ENCODE data around the gene ATP6V0E1.
A peak's percentile ranks its signal among the peaks of the same experiment; 100 is the strongest.
"Not testable (repeated sequence)": the region's sequence is repeated elsewhere in the genome, so short reads cannot be mapped to it uniquely, and the experiment has no call there.

ATP6V0E1 gene

GRCh38 chr5:173001229-173001841 is 17.8 kb downstream of the ATP6V0E1 start:
- DNase-seq (ENCODE audit: low spot score) = no peak
- no peak for FAIRE-seq

- no peak for FAIRE-seq
Observed at GRCh38 chr5:173003360-173003759, 19.8 kb downstream of the ATP6V0E1 start.

GRCh38 chr5:173004013-173004412 is 20.4 kb downstream of the ATP6V0E1 start:
- FAIRE-seq (no peak), DNase-seq (ENCODE audit: low spot score) (no peak)

More at GRCh38 chr5:173003360-173003759, 19.8 kb downstream of the ATP6V0E1 start:
- no peak for DNase-seq (ENCODE audit: low spot score)

GRCh38 chr5:173004447-173004846 is 20.9 kb downstream of the ATP6V0E1 start:
- FAIRE-seq = no peak
- DNase-seq (ENCODE audit: low spot score) = no peak

- no peak for DNase-seq (ENCODE audit: low spot score)
- no peak for FAIRE-seq
Observed at GRCh38 chr5:173010021-173010420, 26.4 kb downstream of the ATP6V0E1 start.

- no peak for FAIRE-seq
- no peak for DNase-seq (ENCODE audit: low spot score)
Observed at GRCh38 chr5:173010547-173011464, 27.2 kb downstream of the ATP6V0E1 start.

- no peak for DNase-seq (ENCODE audit: low spot score)
- FAIRE-seq = no peak
Observed at GRCh38 chr5:173011566-173011965, 28.0 kb downstream of the ATP6V0E1 start.

GRCh38 chr5:173012882-173013281 is 29.3 kb downstream of the ATP6V0E1 start:
- no peak for FAIRE-seq
- no peak for DNase-seq (ENCODE audit: low spot score)

GRCh38 chr5:173014671-173015070 is 31.1 kb downstream of the ATP6V0E1 start:
- no peak for DNase-seq (ENCODE audit: low spot score)
- no peak for FAIRE-seq

- no peak for FAIRE-seq
- no peak for DNase-seq (ENCODE audit: low spot score)
Observed at GRCh38 chr5:173015192-173015591, 31.6 kb downstream of the ATP6V0E1 start.

- FAIRE-seq (no peak), DNase-seq (ENCODE audit: low spot score) (no peak)
Observed at GRCh38 chr5:173015598-173016455, 32.3 kb downstream of the ATP6V0E1 start.

GRCh38 chr5:173016598-173017046 is 33.1 kb downstream of the ATP6V0E1 start:
- FAIRE-seq (no peak), DNase-seq (ENCODE audit: low spot score) (peak; percentile 49)

- not testable (repeated sequence) for DNase-seq (ENCODE audit: low spot score); FAIRE-seq
Observed at GRCh38 chr5:173017087-173017486, 33.5 kb downstream of the ATP6V0E1 start.

GRCh38 chr5:173018358-173018757 is 34.8 kb downstream of the ATP6V0E1 start:
- FAIRE-seq (no peak), DNase-seq (ENCODE audit: low spot score) (no peak)

GRCh38 chr5:173020154-173020581 is 36.6 kb downstream of the ATP6V0E1 start:
- DNase-seq (ENCODE audit: low spot score) (no peak), FAIRE-seq (no peak)

GRCh38 chr5:173020643-173021042 is 37.1 kb downstream of the ATP6V0E1 start:
- DNase-seq (ENCODE audit: low spot score) (no peak), FAIRE-seq (no peak)

- no peak for FAIRE-seq
- no peak for DNase-seq (ENCODE audit: low spot score)
Observed at GRCh38 chr5:173025651-173026050, 42.1 kb downstream of the ATP6V0E1 start.

GRCh38 chr5:173027905-173028304 is 44.3 kb downstream of the ATP6V0E1 start:
- FAIRE-seq (no peak), DNase-seq (ENCODE audit: low spot score) (no peak)

GRCh38 chr5:173028811-173029327 is 45.3 kb downstream of the ATP6V0E1 start:
- DNase-seq (ENCODE audit: low spot score) (no peak), FAIRE-seq (no peak)

- FAIRE-seq (no peak), DNase-seq (ENCODE audit: low spot score) (no peak)
Observed at GRCh38 chr5:173029499-173029921, 45.9 kb downstream of the ATP6V0E1 start.

GRCh38 chr5:173032096-173032495 is 48.5 kb downstream of the ATP6V0E1 start:
- DNase-seq (ENCODE audit: low spot score); FAIRE-seq: not testable (repeated sequence)
